ENCODE data around the gene NEU2.

The NEU2 gene

GRCh38 chr2:233003658-233004555 is 28.6 kb upstream of the NEU2 start:
- H3K4me3 ChIP-seq (replicated peaks; ENCODE audit: low read depth, low read length): no peak overlapping the region
- no peak for TF ChIP-seq CTCF (IDR thresholded peaks at IDR 0.05; ENCODE audit: low read length, missing control alignments)
- DNase-seq (ENCODE audit: low read depth): no peak

DNA sequence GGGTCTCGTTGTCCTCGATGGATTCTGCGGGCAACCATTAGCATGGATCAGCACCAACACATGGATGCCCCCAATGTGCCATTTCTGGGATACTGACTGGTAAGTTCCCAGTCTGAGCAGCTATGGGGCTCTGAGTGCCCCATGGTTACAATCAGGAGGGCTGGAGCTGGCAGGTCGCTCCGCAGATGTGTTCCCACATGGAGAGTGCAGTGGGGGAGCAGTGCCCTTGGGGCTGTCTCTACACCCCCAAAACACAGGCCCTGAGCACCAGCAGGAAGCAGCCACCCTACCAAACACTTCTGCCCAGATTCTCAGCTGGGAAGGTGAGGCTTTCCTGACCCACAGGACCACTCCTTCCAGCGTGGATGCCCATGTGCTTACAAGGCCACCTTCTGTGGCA is 27.4 kb upstream of the NEU2 start:
- no peak overlapping the region for H3K4me3 ChIP-seq (replicated peaks; ENCODE audit: low read depth, low read length)
- no peak for DNase-seq (ENCODE audit: low read depth)
- TF ChIP-seq CTCF (IDR thresholded peaks at IDR 0.05; ENCODE audit: low read length, missing control alignments): no peak

DNA sequence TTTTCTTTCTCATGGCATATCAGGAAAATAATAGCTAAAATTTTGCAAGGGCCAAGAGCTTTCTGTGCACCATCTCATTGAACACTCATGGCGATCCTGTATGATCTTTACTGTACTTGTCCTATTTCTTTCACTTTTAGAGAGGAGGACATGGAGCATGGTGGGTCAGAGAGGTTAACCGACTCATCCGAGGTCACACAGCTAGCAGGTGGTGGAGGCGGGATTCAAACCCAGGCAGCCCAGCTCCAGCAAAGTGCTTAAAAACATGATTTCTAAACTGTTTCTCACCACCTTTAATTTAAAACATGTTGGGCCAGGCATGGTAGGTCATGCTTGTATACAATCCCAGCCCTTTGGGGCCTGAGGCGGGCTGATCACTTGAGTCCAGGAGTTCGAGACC is 25.8 kb upstream of the NEU2 start:
- H3K4me3 ChIP-seq (replicated peaks; ENCODE audit: low read depth, low read length): no peak overlapping the region
- TF ChIP-seq CTCF (IDR thresholded peaks at IDR 0.05; ENCODE audit: low read length, missing control alignments): no peak
- no peak for DNase-seq (ENCODE audit: low read depth)

DNA sequence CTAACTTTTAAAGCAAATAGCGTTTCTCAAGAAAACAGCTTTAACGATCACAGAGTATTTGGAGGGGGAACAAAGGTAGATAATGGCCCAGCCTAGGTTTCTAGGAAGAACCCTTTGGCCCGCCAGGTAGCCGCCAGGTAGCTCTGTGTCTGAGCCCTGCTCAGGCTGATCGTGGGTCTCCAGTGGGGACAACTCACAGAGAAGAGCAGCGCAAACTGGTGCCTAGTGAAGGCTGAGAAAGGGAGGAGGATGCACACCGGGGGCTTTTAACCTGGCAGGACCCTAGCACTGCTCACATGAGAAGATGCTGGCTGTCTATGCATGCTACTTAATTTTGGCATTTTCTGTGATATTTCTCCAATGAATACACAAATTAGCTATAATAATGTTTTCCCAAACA is 25.2 kb upstream of the NEU2 start:
- H3K4me3 ChIP-seq (replicated peaks; ENCODE audit: low read depth, low read length): no peak overlapping the region
- TF ChIP-seq CTCF (IDR thresholded peaks at IDR 0.05; ENCODE audit: low read length, missing control alignments): no peak
- no peak for DNase-seq (ENCODE audit: low read depth)

DNA sequence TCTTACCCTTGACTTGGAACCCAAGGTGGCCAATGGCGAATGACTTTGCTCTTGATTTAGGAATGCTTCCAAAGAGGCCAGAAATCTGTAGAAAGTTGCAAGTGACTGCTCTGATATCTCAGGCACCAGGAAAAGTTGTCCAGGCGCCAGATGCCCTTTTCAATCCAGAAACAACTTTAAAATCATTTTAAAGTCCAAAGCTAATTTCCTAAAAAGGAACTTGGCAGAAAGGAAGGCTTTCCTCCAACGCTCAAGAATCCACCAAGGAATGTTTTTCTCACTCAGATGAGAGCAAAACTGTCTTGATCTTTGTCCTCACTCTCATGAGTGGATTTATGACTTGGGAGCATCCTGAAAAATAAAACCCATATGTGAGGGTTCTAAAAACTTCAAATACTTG is 24.7 kb upstream of the NEU2 start:
- TF ChIP-seq CTCF (IDR thresholded peaks at IDR 0.05; ENCODE audit: low read length, missing control alignments): no peak
- no peak overlapping the region for H3K4me3 ChIP-seq (replicated peaks; ENCODE audit: low read depth, low read length)
- DNase-seq (ENCODE audit: low read depth): no peak

DNA sequence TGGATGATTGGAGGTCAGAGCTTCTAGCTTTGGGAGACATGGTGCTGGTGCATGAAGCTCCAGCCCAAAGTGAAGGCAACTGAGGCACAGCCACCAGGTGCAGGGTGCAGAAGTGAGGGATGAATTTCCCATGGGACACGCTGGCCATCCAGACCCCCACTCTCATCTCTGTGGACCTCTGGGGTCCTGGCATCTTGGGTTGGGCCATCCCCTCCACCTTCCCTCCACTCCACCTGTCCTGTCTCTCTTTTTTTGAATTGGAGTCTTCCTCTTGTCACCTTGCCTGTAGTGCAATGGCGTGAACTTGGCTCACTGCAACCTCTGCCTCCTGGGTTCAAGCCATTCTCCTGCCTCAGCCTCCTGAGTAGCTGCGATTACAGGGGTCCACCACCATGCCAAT is 22.8 kb upstream of the NEU2 start:
- TF ChIP-seq CTCF (IDR thresholded peaks at IDR 0.05; ENCODE audit: low read length, missing control alignments): no peak
- no peak for DNase-seq (ENCODE audit: low read depth)
- H3K4me3 ChIP-seq (replicated peaks; ENCODE audit: low read depth, low read length): no peak overlapping the region
